Iris pigment epithelial cell (primary cell): Measurements from ENCODE around the gene LCN1.

Source experiments
- DNase-seq: peaks from one replicate; pipeline ENCODE4 v3.0.0-alpha.2; 2011; ENCODE audit warnings: low read depth

Gene LCN1

DNA sequence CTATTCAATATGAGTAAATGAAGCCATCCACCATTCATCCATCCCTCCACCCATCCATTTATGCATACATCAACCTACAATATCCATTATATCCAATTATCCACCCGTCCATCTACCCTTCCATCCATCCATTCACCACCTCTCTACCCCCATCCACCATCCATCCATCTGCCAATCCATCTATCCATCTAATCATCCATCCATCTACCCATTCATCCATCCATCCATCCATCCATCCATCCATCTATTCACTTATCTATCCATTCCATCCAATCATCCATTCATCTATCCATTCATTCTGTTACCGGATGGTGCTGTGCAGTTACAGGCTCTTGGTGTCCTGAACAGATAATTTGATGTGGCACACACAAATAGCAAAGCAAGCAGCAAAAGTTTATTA lies 51.0 kb downstream of the LCN1 start:
- DNase-seq: no peak

GRCh38 chr9:135573124-135573523 lies 51.9 kb downstream of the LCN1 start:
- DNase-seq: no peak

DNA sequence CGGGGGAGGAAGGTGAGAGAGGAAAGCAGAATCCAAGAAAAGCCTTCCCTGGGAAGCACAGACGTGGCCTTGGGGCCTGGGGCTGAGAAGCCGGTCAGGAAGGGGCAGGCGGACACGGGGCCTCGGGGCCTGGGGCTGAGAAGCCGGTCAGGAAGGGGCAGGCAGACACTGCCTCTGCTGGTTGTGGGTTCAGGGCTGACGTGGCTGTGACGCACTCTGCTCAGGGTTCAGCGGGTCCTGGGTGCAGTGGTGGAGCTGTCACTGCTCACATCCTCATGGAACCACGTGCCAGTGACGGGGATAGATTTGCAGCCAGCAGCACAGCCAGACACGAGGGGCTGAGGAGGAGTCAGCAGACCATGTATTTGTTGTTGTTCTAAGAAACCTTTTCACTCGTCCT lies 53.1 kb downstream of the LCN1 start:
- no peak for DNase-seq

DNA sequence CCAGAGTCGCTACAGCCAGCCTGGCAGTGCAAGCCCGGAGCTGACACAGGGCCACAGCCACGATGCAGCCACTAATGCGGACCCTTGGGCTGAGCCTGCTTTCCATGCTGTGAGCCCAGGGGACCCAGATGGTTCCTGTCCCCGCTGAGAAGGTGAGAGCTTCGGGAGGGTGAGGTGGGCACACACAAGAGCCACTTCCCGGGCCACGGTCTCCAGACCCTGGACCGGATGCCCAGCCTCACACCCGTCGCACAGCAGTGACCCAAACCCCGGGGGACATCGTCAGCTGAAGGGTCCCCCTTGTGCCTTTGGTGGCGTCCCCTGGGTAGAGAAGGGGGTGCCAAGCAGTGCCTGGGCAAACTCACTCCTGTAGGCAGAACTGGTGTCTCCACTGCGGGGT lies 53.7 kb downstream of the LCN1 start:
- no peak for DNase-seq
